Measurements from ENCODE around the gene ADGRG3. TPM values are rescaled to one million over a fixed set of nuclear protein-coding genes. Genes with fewer than 3 reads are reported as not detected.

The ADGRG3 gene
- total and polyA plus RNA-seq, 2 of the 13 experiments (the other 11 are each of a cell fraction or from before 2014, with no cell fraction given): 2.7 to 11.8 TPM

DNA sequence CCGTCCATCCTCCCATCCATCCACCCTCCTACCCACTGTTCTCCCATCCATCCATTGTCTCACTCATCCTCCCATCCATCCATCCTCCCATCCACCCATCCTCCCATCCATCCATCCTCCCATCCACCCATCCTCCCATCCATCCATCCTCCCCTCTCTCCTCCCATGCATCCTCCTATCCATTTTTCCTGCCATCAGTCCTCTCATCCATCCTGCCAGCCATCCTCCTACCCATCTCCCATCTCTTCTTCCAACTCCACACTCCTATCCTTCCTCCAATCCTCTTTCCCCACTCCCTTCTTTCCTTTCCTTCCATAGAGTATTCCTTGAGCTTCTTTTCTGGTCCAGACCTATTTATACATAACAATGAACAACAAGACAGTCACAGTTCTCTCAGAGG is 38.6 kb downstream of the ADGRG3 start:
- Histone ChIP-seq H3K4me3 (replicated peaks in 1 of 3; ENCODE audit: insufficient read depth in 1 of 3, low read depth in 2 of 3, low read length in 3 of 3) (no peak overlapping the region), H4K20me1 (ENCODE audit: insufficient read depth, low read length) (no peaks in the 10 kb centered on the region), H2AFZ (ENCODE audit: low read length) (no peak overlapping the region), H3K27ac (ENCODE audit: extremely low read length, insufficient read depth, low read length) (no peak overlapping the region), H3K79me2 (ENCODE audit: insufficient read depth, low read length) (no peaks in the 10 kb centered on the region), H3K4me2 (ENCODE audit: low read depth, low read length) (no peak overlapping the region), H3K36me3 (replicated peaks in 1 of 2; ENCODE audit: control insufficient read depth in 1 of 2, insufficient read depth in 2 of 2, low read length in 2 of 2) (no peaks in the 10 kb centered on the region), H3K9me3 (ENCODE audit: low read length) (no peaks in the 10 kb centered on the region), H3K27me3 (ENCODE audit: control insufficient read depth in 1 of 2, insufficient read depth in 2 of 2, low read length in 2 of 2) (no peaks in the 10 kb centered on the region), H3K4me1 (ENCODE audit: insufficient read depth, low read length) (peaks cover 72% of the 10 kb centered on the region), H3K9ac (ENCODE audit: insufficient read depth, low read depth, low read length) (no peak overlapping the region)
- intact Hi-C loops (cut with micrococcal nuclease; ENCODE audit: unreplicated experiment): no loop called here
- DNase-seq (ENCODE audit: low spot score) (no peak), ATAC-seq (no peak), FAIRE-seq (no peak)
- POLR2A ChIA-PET: no interaction called here
- 69% methylated on average over 1 of the region's 1 CpG for WGBS (ENCODE audit: low lambda C conversion rate)
- TF ChIP-seq GLI4 (CRISPR knock-in tag; IDR thresholded peaks at IDR 0.05; ENCODE audit: borderline replicate concordance) (no peak), NONO (IDR thresholded peaks at IDR 0.05) (0 out of 2 replicates have a peak, but pooled peaks have one; percentile 18), NONO (CRISPR knock-in tag; conservative IDR thresholded peaks at IDR 0.05) (no peak), ERF (CRISPR knock-in tag; IDR thresholded peaks at IDR 0.05) (no peak), FOXA1 (IDR thresholded peaks at IDR 0.05) (0 out of 2 replicates have a peak, but pooled peaks have one; percentile 25), FOXA1 (CRISPR knock-in tag; IDR thresholded peaks at IDR 0.05) (no peak), HDAC2 (CRISPR knock-in tag; IDR thresholded peaks at IDR 0.05) (no peak), ZNF451 (CRISPR knock-in tag; IDR thresholded peaks at IDR 0.05) (no peak), ZNF33A (CRISPR knock-in tag; IDR thresholded peaks at IDR 0.05; ENCODE audit: borderline replicate concordance) (no peak), ZNF30 (CRISPR knock-in tag; IDR thresholded peaks at IDR 0.05) (no peak), TAF1 (CRISPR knock-in tag; IDR thresholded peaks at IDR 0.05) (no peak), ZNF383 (CRISPR knock-in tag; IDR thresholded peaks at IDR 0.05; ENCODE audit: borderline replicate concordance) (no peak), TP53 (CRISPR knock-in tag; conservative IDR thresholded peaks at IDR 0.05) (no peak), FLYWCH1 (CRISPR knock-in tag; IDR thresholded peaks at IDR 0.05) (no peak), ARNT (IDR thresholded peaks at IDR 0.05) (0 out of 2 replicates have a peak, but pooled peaks have one; percentile 67), SMAD1 (CRISPR knock-in tag; IDR thresholded peaks at IDR 0.05; ENCODE audit: borderline replicate concordance, low read depth) (no peak), SRY (CRISPR knock-in tag; IDR thresholded peaks at IDR 0.05) (no peak), IRF2 (CRISPR knock-in tag; IDR thresholded peaks at IDR 0.05) (no peak)
- TF ChIP-seq, protein P1, sequence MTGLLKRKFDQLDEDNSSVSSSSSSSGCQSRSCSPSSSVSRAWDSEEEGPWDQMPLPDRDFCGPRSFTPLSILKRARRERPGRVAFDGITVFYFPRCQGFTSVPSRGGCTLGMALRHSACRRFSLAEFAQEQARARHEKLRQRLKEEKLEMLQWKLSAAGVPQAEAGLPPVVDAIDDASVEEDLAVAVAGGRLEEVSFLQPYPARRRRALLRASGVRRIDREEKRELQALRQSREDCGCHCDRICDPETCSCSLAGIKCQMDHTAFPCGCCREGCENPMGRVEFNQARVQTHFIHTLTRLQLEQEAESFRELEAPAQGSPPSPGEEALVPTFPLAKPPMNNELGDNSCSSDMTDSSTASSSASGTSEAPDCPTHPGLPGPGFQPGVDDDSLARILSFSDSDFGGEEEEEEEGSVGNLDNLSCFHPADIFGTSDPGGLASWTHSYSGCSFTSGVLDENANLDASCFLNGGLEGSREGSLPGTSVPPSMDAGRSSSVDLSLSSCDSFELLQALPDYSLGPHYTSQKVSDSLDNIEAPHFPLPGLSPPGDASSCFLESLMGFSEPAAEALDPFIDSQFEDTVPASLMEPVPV (CRISPR knock-in tag; IDR thresholded peaks at IDR 0.05): no peak
- TF ChIP-seq, protein P2, sequence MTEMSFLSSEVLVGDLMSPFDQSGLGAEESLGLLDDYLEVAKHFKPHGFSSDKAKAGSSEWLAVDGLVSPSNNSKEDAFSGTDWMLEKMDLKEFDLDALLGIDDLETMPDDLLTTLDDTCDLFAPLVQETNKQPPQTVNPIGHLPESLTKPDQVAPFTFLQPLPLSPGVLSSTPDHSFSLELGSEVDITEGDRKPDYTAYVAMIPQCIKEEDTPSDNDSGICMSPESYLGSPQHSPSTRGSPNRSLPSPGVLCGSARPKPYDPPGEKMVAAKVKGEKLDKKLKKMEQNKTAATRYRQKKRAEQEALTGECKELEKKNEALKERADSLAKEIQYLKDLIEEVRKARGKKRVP (CRISPR knock-in tag; IDR thresholded peaks at IDR 0.05): no peak
- TF ChIP-seq, protein P3, sequence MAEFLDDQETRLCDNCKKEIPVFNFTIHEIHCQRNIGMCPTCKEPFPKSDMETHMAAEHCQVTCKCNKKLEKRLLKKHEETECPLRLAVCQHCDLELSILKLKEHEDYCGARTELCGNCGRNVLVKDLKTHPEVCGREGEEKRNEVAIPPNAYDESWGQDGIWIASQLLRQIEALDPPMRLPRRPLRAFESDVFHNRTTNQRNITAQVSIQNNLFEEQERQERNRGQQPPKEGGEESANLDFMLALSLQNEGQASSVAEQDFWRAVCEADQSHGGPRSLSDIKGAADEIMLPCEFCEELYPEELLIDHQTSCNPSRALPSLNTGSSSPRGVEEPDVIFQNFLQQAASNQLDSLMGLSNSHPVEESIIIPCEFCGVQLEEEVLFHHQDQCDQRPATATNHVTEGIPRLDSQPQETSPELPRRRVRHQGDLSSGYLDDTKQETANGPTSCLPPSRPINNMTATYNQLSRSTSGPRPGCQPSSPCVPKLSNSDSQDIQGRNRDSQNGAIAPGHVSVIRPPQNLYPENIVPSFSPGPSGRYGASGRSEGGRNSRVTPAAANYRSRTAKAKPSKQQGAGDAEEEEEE (CRISPR knock-in tag; IDR thresholded peaks at IDR 0.05; ENCODE audit: borderline replicate concordance): no peak
- no TSS peak for BruUV-seq (replicated peaks)
- CTCF ChIA-PET (ENCODE audit: low intra/inter-chr PET ratio, low total read pairs): no interaction called here
- in situ Hi-C loops (cut with HindIII; ENCODE audit: extremely low pct_ligation_motif_present, low pct_unique_long_range_greater_than_20kb): no loop called here

Measured in HepG2 (cell line).